Brain pericyte (primary cell): ENCODE results near the gene ATP8B1.

Experiments used
- DNase-seq: peaks from one replicate; pipeline ENCODE4 v3.0.0-alpha.2; 2012; ENCODE audit warnings: low read depth, low spot score

ATP8B1 gene

GRCh38 chr18:57627488-57627887 is 175.6 kb downstream of the ATP8B1 start:
- DNase-seq = no peak

- no peak for DNase-seq
These were observed 178.1 kb downstream of the ATP8B1 start for GRCh38 chr18:57624988-57625387.

- no peak for DNase-seq
These were observed 181.9 kb downstream of the ATP8B1 start for GRCh38 chr18:57621246-57621604.

- DNase-seq = no peak
These were observed 183.2 kb downstream of the ATP8B1 start for GRCh38 chr18:57619876-57620275.

GRCh38 chr18:57618910-57619309 is 184.2 kb downstream of the ATP8B1 start:
- no peak for DNase-seq

GRCh38 chr18:57603871-57604270 is 199.2 kb downstream of the ATP8B1 start:
- DNase-seq = no peak
